WERI-Rb-1 (cell line): Measurements from ENCODE around the gene NUDT16L1.

Experiments
- DNase-seq: peaks from one replicate; pipeline ENCODE4 v3.0.0-alpha.2; 2020
- H3K27ac ChIP-seq: fragments of 250-450 bp; sonication (Bioruptor Pico); 2 replicates; pipeline ENCODE4 v1.5.1; 2020; ENCODE audit warnings: mild to moderate bottlenecking, moderate library complexity
- H3K27me3 ChIP-seq: fragments of 250-450 bp; sonication (Bioruptor Pico); 2 replicates; pipeline ENCODE4 v1.5.1; 2021; ENCODE audit warnings: mild to moderate bottlenecking, low read depth, moderate library complexity; ENCODE audit not compliant: insufficient read depth, severe bottlenecking
- H3K36me3 ChIP-seq: fragments of 250-450 bp; sonication (Bioruptor Pico); 2 replicates; pipeline ENCODE4 v1.5.1; 2020; ENCODE audit warnings: mild to moderate bottlenecking, moderate library complexity
- H3K4me3 ChIP-seq: 2 replicates; pipeline ENCODE4 v1.5.1; 2011; ENCODE audit warnings: low read depth, mild to moderate bottlenecking, control low read depth, low read length
- H3K9me3 ChIP-seq: fragments of 250-450 bp; sonication (Bioruptor Pico); 2 replicates; pipeline ENCODE4 v1.5.1; 2021; ENCODE audit warnings: mild to moderate bottlenecking, moderate library complexity; ENCODE audit not compliant: severe bottlenecking
- CTCF ChIP-seq: IDR thresholded peaks from 2 replicates; pipeline ENCODE4 v1.5.1; 2011; ENCODE audit warnings: low read depth, mild to moderate bottlenecking, control low read depth, inconsistent platforms, low read length

Gene NUDT16L1

GRCh38 chr16:4689864-4690704 lies 3.3 kb upstream of the NUDT16L1 start:
- H3K9me3 ChIP-seq = no peaks in the 10 kb centered on the region
- DNase-seq = no peak

GRCh38 chr16:4690946-4691665 lies 2.3 kb upstream of the NUDT16L1 start:
- TF ChIP-seq CTCF = no peak
- Histone ChIP-seq H3K27ac (no peak overlapping the region; the same call in 1 of the 2 replicates), H3K36me3 (peaks cover 28% of the 10 kb centered on the region), H3K27me3 (no peaks in the 10 kb centered on the region), H3K9me3 (no peaks in the 10 kb centered on the region), H3K4me3 (no peak overlapping the region)
- DNase-seq = no peak

More at GRCh38 chr16:4689864-4690704, 3.3 kb upstream of the NUDT16L1 start:
- Histone ChIP-seq H3K36me3 (peaks cover 22% of the 10 kb centered on the region), H3K27ac (no peak overlapping the region), H3K27me3 (no peaks in the 10 kb centered on the region), H3K4me3 (no peak overlapping the region)
- no peak for TF ChIP-seq CTCF

- Histone ChIP-seq H3K36me3 (peaks cover 33% of the 10 kb centered on the region), H3K4me3 (no peak overlapping the region), H3K27ac (no peak overlapping the region), H3K27me3 (no peaks in the 10 kb centered on the region), H3K9me3 (no peaks in the 10 kb centered on the region)
- TF ChIP-seq CTCF = no peak
- DNase-seq = no peak
These were observed 1.5 kb upstream of the NUDT16L1 start for GRCh38 chr16:4691666-4692412.

GRCh38 chr16:4692460-4693295 lies 684 bp upstream of the NUDT16L1 start:
- no peak for TF ChIP-seq CTCF
- DNase-seq = no peak
- no peaks in the 10 kb centered on the region for H3K9me3 ChIP-seq
- peaks cover 39% of the 10 kb centered on the region for H3K36me3 ChIP-seq
- H3K27ac ChIP-seq = peak overlapping the region; percentile 69
- peak overlapping the region; percentile 47 for H3K4me3 ChIP-seq
- no peaks in the 10 kb centered on the region for H3K27me3 ChIP-seq

GRCh38 chr16:4693956-4694641 lies 737 bp downstream of the NUDT16L1 start:
- peak overlapping the region; percentile 86 for H3K27ac ChIP-seq

More at GRCh38 chr16:4693956-4694641, 737 bp downstream of the NUDT16L1 start:
- DNase-seq = peak; percentile 39
- Histone ChIP-seq H3K4me3 (peak overlapping the region; percentile 82), H3K9me3 (no peaks in the 10 kb centered on the region), H3K36me3 (peaks cover 48% of the 10 kb centered on the region), H3K27me3 (no peaks in the 10 kb centered on the region)
- no peak for TF ChIP-seq CTCF
